GM12878 (cell line): ENCODE results near the gene TMEM120B. TPM values are rescaled to one million over a fixed set of nuclear protein-coding genes. Genes with fewer than 3 reads are reported as not detected.

Source experiments
- ATAC-seq: fragments of 200-7000 bp; cut with Tn5 transposase; 3 replicates; pipeline ENCODE4 v1.9.1; 2020; ENCODE audit warnings: mild to moderate bottlenecking, moderate library complexity
- BruUV-seq: library from RNA; stranded (reverse); fragments of 400-500 nt; replicated peaks from 2 replicates; lab custom pipeline; 2021; lab: Mats Ljungman, UMichigan
- CTCF ChIA-PET: fragments of 300-600 bp; sonication (Branson Sonifier 250); formaldehyde crosslinking; extraction: SDS; loops from one replicate; lab custom pipeline; 2021; ENCODE audit warnings: inconsistent platforms; lab: Yijun Ruan, JAX
- POLR2A ChIA-PET: fragments of 350-600 bp; formaldehyde crosslinking; extraction: SDS; loops from one replicate; lab custom pipeline; 2021; ENCODE audit warnings: inconsistent platforms; lab: Charles Lee
- RAD21 ChIA-PET: fragments of 300-600 bp; sonication (Branson Sonifier 250); formaldehyde crosslinking; loops from one replicate; lab custom pipeline; 2023; ENCODE audit warnings: antibody characterized with exemption; ENCODE audit not compliant: unreplicated experiment; lab: Charles Lee
- SMC1A ChIA-PET: fragments of 300-600 bp; sonication (Branson Sonifier 250); formaldehyde crosslinking; loops from one replicate; lab custom pipeline; 2023; ENCODE audit not compliant: unreplicated experiment, uncharacterized antibody; lab: Charles Lee
- DNase-seq: peaks from one replicate; pipeline ENCODE4 v3.0.0-alpha.2; 2011; ENCODE audit warnings: low read depth, low spot score
- FAIRE-seq: peaks from 3 replicates; lab custom pipeline; 2011; peaks lifted over from hg19 to GRCh38; lab: Jason Lieb, UNC
- H2AFZ ChIP-seq: 2 replicates; pipeline ENCODE4 v1.6.0; 2011; ENCODE audit warnings: low read depth, low read length, control low read depth; ENCODE audit not compliant: control insufficient read depth
- H3K27ac ChIP-seq: 2 replicates; pipeline ENCODE4 v1.5.1; 2011; ENCODE audit warnings: control low read depth; ENCODE audit not compliant: control insufficient read depth, insufficient read depth
- H3K27me3 ChIP-seq, 2 experiments: replicated peaks in 1 of 2; 2 replicates each; pipeline versions ENCODE4 v1.6.0 to v1.6.1; 2011; ENCODE audit warnings: low read length in 1 of 2; ENCODE audit not compliant: control insufficient read depth in 2 of 2, insufficient read depth in 2 of 2
- H3K36me3 ChIP-seq, 2 experiments: 2 replicates each; pipeline ENCODE4 v1.5.1; 2011; ENCODE audit warnings: low read length in 1 of 2; ENCODE audit not compliant: control insufficient read depth in 2 of 2, insufficient read depth in 2 of 2
- H3K4me1 ChIP-seq: 2 replicates; pipeline ENCODE4 v1.6.1; 2011; ENCODE audit warnings: mild to moderate bottlenecking, low read length, moderate library complexity, mixed read lengths; ENCODE audit not compliant: control insufficient read depth, insufficient read depth
- H3K4me2 ChIP-seq: 2 replicates; pipeline ENCODE4 v1.6.0; 2011; ENCODE audit warnings: control low read depth; ENCODE audit not compliant: control insufficient read depth, insufficient read depth
- H3K4me3 ChIP-seq: fragments of 200-600 bp; sonication (generic); 2 replicates; pipeline ENCODE4 v1.5.1; 2016
- H3K79me2 ChIP-seq: 2 replicates; pipeline ENCODE4 v1.6.0; 2011; ENCODE audit warnings: low read length; ENCODE audit not compliant: control insufficient read depth, insufficient read depth
- H3K9ac ChIP-seq: 2 replicates; pipeline ENCODE4 v1.8.0; 2011; ENCODE audit warnings: low read length, control low read depth, mixed read lengths; ENCODE audit not compliant: control insufficient read depth, insufficient read depth
- H3K9me3 ChIP-seq: replicated peaks from 3 replicates; pipeline ENCODE4 v1.5.1; 2011; ENCODE audit warnings: mild to moderate bottlenecking, low read length; ENCODE audit not compliant: control insufficient read depth, insufficient read depth
- H4K20me1 ChIP-seq: 2 replicates; pipeline ENCODE4 v1.6.0; 2011; ENCODE audit not compliant: control insufficient read depth, insufficient read depth
- CEBPB ChIP-seq, 2 experiments: fragments of 150-350 bp in 1 of 2; IDR thresholded peaks; 2 replicates each; pipeline ENCODE4 v1.6.1; 2012 to 2014; ENCODE audit warnings: low read depth in 2 of 2, low read length in 2 of 2, borderline replicate concordance in 1 of 2, inconsistent platforms in 1 of 2
- CHD4 ChIP-seq: fragments of 200-600 bp; sonication (generic); IDR thresholded peaks from 2 replicates; pipeline ENCODE4 v1.6.1; 2016; ENCODE audit warnings: mild to moderate bottlenecking
- EP300 ChIP-seq, 2 experiments: fragments of 150-350 bp in 1 of 2; IDR thresholded peaks; 2 replicates each; pipeline ENCODE4 v1.6.1; 2011 to 2012; ENCODE audit warnings: low read depth in 2 of 2, low read length in 2 of 2, borderline replicate concordance in 1 of 2, improper control_type of control experiment in 1 of 2, inconsistent platforms in 1 of 2; ENCODE audit not compliant: control insufficient read depth in 1 of 2
- HDGF ChIP-seq: fragments of 450-650 bp; IDR thresholded peaks from 2 replicates; pipeline ENCODE4 v1.6.1; 2016; ENCODE audit warnings: antibody characterized with exemption
- MYB ChIP-seq: fragments of 150-350 bp; IDR thresholded peaks from 2 replicates; pipeline ENCODE4 v1.6.1; 2014; ENCODE audit warnings: mild to moderate bottlenecking, low read depth, low read length, borderline replicate concordance
- NR2F1 ChIP-seq: fragments of 450-650 bp; conservative IDR thresholded peaks from 2 replicates; pipeline ENCODE4 v1.6.1; 2017; ENCODE audit warnings: mild to moderate bottlenecking
- RBBP5 ChIP-seq: fragments of 200-600 bp; sonication (generic); conservative IDR thresholded peaks from 2 replicates; pipeline ENCODE4 v1.6.1; 2016
- RELA ChIP-seq: fragments of 450-650 bp; IDR thresholded peaks from 2 replicates; pipeline ENCODE4 v1.8.0; 2014; ENCODE audit warnings: borderline replicate concordance; ENCODE audit not compliant: partially characterized antibody
- SUPT20H ChIP-seq: IDR thresholded peaks from 2 replicates; pipeline ENCODE4 v1.6.1; 2011; ENCODE audit warnings: low read depth, mild to moderate bottlenecking, low read length, moderate library complexity, borderline replicate concordance; ENCODE audit not compliant: control insufficient read depth
- SUZ12 ChIP-seq: fragments of 200-600 bp; sonication (generic); IDR thresholded peaks from one replicate; pipeline ENCODE4 v1.6.1; 2018; ENCODE audit warnings: antibody characterized with exemption, mild to moderate bottlenecking; ENCODE audit not compliant: unreplicated experiment
- TARDBP ChIP-seq: IDR thresholded peaks from 2 replicates; pipeline ENCODE4 v1.6.1; 2016; ENCODE audit warnings: borderline replicate concordance
- TBL1XR1 ChIP-seq: IDR thresholded peaks from 2 replicates; pipeline ENCODE4 v1.6.1; 2012; ENCODE audit warnings: low read depth, low read length, improper control_type of control experiment
- YBX1 ChIP-seq: fragments of 450-650 bp; IDR thresholded peaks from 2 replicates; pipeline ENCODE4 v1.6.1; 2016; ENCODE audit warnings: antibody characterized with exemption
- ZNF24 ChIP-seq: fragments of 450-650 bp; IDR thresholded peaks from 2 replicates; pipeline ENCODE4 v1.6.1; 2017; ENCODE audit warnings: antibody characterized with exemption, mild to moderate bottlenecking
- WGBS: methylation state at CpG from one replicate; pipeline ENCODE4 v1.1.6; 2016; ENCODE audit warnings: low lambda C conversion rate; ENCODE audit not compliant: insufficient replicate concordance, insufficient coverage; ENCODE audit errors: missing lambda C conversion rate; 5-methylcytosine and 5-hydroxymethylcytosine counted together
- in situ Hi-C: fragments of 300-500 bp; cut with MboI; formaldehyde crosslinking; loops from 9 replicates; pipeline ENCODE4 v1.14.3; 2018; ENCODE audit warnings: mixed read lengths
- intact Hi-C: fragments of 100-400 bp; cut with micrococcal nuclease; formaldehyde crosslinking; loops from one replicate; pipeline ENCODE4 v1.14.2; 2022; ENCODE audit not compliant: unreplicated experiment
- polyA plus RNA-seq, 11 experiments: library from polyadenylated mRNA; depleted of rRNA in 4 of 11; unstranded in 6 of 11; stranded (reverse) in 5 of 11; fragments of >200 nt; fragmentation: Nextera tagmentation in 4 of 11; fragmentation: Illumina TruSeq in 1 of 11; extraction: Ambion mirVana in 4 of 11; extraction: Trizol in 1 of 11; gene quantifications; 1 replicate in 1 of 11; 2 replicates in 10 of 11; pipeline versions ENCODE4 v1.2.1 to v1.2.3, GENCODE V29; 2011 to 2016; ENCODE audit warnings: inconsistent platforms in 2 of 11, missing spikeins in 2 of 11, low read depth in 1 of 11
- total RNA-seq, 4 experiments: library from RNA; depleted of rRNA in 3 of 4; stranded (reverse); fragments of >200 nt in 3 of 4; fragmentation: Illumina TruSeq in 1 of 4; extraction: Trizol in 1 of 4; gene quantifications; 2 replicates each; pipeline versions ENCODE4 v1.2.1 to v1.2.3, GENCODE V29; 2013 to 2021
- TF ChIP-seq, protein P1 (sequence below): fragments of 450-650 bp; IDR thresholded peaks from 2 replicates; pipeline ENCODE4 v1.6.1; 2017; ENCODE audit warnings: mild to moderate bottlenecking, moderate library complexity
- TF ChIP-seq, protein P2 (sequence below): fragments of 450-650 bp; IDR thresholded peaks from 2 replicates; pipeline ENCODE4 v1.6.1; 2017; ENCODE audit warnings: borderline replicate concordance
- TF ChIP-seq, protein P3 (sequence below): IDR thresholded peaks from 2 replicates; pipeline ENCODE4 v1.6.1; 2011; ENCODE audit warnings: low read depth, mild to moderate bottlenecking, low read length, moderate library complexity, borderline replicate concordance; ENCODE audit errors: extremely low read depth

TMEM120B gene
- total and polyA plus RNA-seq, 10 of the 15 experiments (the other 5 are each of a cell fraction or from before 2014, with no cell fraction given) = 4.0 to 26.2 (median 9.2) TPM

DNA sequence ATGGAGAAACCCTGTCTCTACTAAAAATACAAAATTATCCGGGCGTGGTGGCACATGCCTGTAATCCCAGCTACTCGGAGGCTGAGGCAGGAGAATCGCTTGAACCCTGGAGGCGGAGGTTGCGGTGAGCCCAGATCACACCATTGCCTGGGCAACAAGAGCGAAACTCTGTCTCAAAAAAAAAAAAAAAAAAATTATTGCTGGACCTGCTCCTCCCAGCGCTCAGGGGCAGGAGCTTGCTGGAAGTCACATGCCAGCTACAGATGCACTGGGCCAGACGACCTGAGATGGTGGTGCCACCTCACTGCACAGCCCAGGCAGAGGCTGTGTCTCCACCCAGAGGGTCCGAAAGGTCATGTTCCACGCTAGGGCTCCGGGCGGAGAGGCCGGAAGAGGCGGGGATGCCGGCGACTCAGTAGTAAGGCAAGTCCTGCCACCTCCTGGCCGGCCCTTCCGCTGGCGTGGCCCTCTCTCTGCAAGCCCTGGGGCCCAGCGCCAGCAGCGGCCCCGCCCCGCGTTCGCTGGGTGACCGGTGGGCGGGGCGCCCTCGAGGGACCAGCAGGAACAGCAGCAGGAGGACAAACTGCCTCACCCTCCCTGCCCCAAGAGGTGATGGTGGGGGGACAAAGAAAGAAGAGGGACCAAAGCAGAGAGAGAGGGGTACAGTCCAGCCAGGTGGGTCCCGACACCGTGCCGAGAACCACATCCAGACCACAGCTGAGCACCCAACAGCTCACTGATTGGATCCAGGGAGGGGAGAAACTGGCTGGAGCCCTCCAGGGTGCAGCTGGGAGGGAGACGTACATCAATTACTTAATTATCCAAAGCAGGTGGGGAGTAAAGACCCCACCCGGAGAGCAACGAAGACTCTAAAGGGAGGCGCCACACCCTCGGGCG, 84.6 kb downstream of the TMEM120B start:
- Histone ChIP-seq H3K36me3 (peaks cover 10 to 15% of the 10 kb centered on the region in 2 experiments; a peak in 3 of 4 replicates), H3K27me3 (no peaks in the 10 kb centered on the region), H2AFZ (no peak overlapping the region), H3K9ac (no peak overlapping the region), H3K79me2 (peaks cover 57% of the 10 kb centered on the region), H3K4me2 (no peak overlapping the region), H3K27ac (no peak overlapping the region), H3K4me3 (no peak overlapping the region), H3K9me3 (no peaks in the 10 kb centered on the region), H3K4me1 (peaks cover 23% of the 10 kb centered on the region), H4K20me1 (no peaks in the 10 kb centered on the region; the same call in 1 of the 2 replicates)
- no TSS peak for BruUV-seq
- intact Hi-C loops = no loop called here
- in situ Hi-C loops = loop anchor here (5.0 kb wide), 1 partner anchor 90 kb away; the partner anchor contains the start of gene PSMD9
- TF ChIP-seq HDGF (no peak), TBL1XR1 (no peak), EP300 (IDR thresholded peaks at IDR 0.05; ENCODE audit: borderline replicate concordance in 1 of 2, control insufficient read depth in 1 of 2, low read depth in 2 of 2, low read length in 2 of 2) (no peak), RELA (no peak), SUZ12 (no peak), CHD4 (no peak), TARDBP (no peak), RBBP5 (no peak), CEBPB (IDR thresholded peaks at IDR 0.05; ENCODE audit: borderline replicate concordance in 1 of 2, low read depth in 2 of 2, low read length in 2 of 2) (no peak), NR2F1 (no peak), SUPT20H (no peak), MYB (no peak), YBX1 (no peak), ZNF24 (no peak)
- TF ChIP-seq, protein P1, sequence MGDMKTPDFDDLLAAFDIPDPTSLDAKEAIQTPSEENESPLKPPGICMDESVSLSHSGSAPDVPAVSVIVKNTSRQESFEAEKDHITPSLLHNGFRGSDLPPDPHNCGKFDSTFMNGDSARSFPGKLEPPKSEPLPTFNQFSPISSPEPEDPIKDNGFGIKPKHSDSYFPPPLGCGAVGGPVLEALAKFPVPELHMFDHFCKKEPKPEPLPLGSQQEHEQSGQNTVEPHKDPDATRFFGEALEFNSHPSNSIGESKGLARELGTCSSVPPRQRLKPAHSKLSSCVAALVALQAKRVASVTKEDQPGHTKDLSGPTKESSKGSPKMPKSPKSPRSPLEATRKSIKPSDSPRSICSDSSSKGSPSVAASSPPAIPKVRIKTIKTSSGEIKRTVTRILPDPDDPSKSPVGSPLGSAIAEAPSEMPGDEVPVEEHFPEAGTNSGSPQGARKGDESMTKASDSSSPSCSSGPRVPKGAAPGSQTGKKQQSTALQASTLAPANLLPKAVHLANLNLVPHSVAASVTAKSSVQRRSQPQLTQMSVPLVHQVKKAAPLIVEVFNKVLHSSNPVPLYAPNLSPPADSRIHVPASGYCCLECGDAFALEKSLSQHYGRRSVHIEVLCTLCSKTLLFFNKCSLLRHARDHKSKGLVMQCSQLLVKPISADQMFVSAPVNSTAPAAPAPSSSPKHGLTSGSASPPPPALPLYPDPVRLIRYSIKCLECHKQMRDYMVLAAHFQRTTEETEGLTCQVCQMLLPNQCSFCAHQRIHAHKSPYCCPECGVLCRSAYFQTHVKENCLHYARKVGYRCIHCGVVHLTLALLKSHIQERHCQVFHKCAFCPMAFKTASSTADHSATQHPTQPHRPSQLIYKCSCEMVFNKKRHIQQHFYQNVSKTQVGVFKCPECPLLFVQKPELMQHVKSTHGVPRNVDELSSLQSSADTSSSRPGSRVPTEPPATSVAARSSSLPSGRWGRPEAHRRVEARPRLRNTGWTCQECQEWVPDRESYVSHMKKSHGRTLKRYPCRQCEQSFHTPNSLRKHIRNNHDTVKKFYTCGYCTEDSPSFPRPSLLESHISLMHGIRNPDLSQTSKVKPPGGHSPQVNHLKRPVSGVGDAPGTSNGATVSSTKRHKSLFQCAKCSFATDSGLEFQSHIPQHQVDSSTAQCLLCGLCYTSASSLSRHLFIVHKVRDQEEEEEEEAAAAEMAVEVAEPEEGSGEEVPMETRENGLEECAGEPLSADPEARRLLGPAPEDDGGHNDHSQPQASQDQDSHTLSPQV = no peak
- TF ChIP-seq, protein P2, sequence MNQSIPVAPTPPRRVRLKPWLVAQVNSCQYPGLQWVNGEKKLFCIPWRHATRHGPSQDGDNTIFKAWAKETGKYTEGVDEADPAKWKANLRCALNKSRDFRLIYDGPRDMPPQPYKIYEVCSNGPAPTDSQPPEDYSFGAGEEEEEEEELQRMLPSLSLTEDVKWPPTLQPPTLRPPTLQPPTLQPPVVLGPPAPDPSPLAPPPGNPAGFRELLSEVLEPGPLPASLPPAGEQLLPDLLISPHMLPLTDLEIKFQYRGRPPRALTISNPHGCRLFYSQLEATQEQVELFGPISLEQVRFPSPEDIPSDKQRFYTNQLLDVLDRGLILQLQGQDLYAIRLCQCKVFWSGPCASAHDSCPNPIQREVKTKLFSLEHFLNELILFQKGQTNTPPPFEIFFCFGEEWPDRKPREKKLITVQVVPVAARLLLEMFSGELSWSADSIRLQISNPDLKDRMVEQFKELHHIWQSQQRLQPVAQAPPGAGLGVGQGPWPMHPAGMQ = no peak
- TF ChIP-seq, protein P3, sequence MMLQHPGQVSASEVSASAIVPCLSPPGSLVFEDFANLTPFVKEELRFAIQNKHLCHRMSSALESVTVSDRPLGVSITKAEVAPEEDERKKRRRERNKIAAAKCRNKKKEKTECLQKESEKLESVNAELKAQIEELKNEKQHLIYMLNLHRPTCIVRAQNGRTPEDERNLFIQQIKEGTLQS = no peak
- ChIA-PET CTCF (interaction anchor here (0.6 to 16.2 kb wide), 11 partner anchors 10 to 295 kb away, joined by 3 to 565 read pairs (median 6); partner anchors contain the start of genes PSMD9, SETD1B and TMEM120B), RAD21 (interaction anchor here (1.1 to 11.7 kb wide), 4 partner anchors 10 to 104 kb away, joined by 3 to 395 read pairs (median 142); partner anchors contain the start of genes PSMD9 and SETD1B), POLR2A (interaction anchor here (0.6 to 6.2 kb wide), 5 partner anchors 10 to 102 kb away, joined by 3 to 48 read pairs (median 6); no protein-coding TSS in a partner anchor), SMC1A (interaction anchor here (1.2 to 10.5 kb wide), 5 partner anchors 10 to 91 kb away, joined by 5 to 226 read pairs (median 36); partner anchors contain the start of genes PSMD9 and SETD1B)
- ATAC-seq = no peak
- FAIRE-seq = no peak
- no peak for DNase-seq
- 92% methylated on average over 20 of the region's 39 CpGs for WGBS
